Liver (tissue), 9 donors: Measurements from ENCODE around the gene RINT1. TPM values are rescaled to one million over a fixed set of nuclear protein-coding genes. Genes with fewer than 3 reads are reported as not detected.

ENCODE experiments used
- DNase-seq: peaks from one replicate; pipeline ENCODE4 v3.0.0-alpha.2; 2017; ENCODE audit warnings: low spot score
- H3K27ac ChIP-seq, 2 donors: one replicate each; pipeline ENCODE4 v1.7.0; 2013; ENCODE audit warnings: inconsistent platforms in 2 of 2, low read length in 2 of 2, control low read depth in 1 of 2, low read depth in 1 of 2, mild to moderate bottlenecking in 1 of 2
- H3K27me3 ChIP-seq, 4 donors: one replicate each; pipeline versions ENCODE4 v1.6.1 to v1.7.0; 2013; ENCODE audit warnings: low read length in 3 of 4, inconsistent platforms in 1 of 4, mild to moderate bottlenecking in 1 of 4, moderate library complexity in 1 of 4; ENCODE audit not compliant: control insufficient read depth in 4 of 4, insufficient read depth in 4 of 4
- H3K36me3 ChIP-seq, 4 donors: one replicate each; pipeline versions ENCODE4 v1.6.1 to v1.7.0; 2013; ENCODE audit warnings: low read length in 3 of 4, mild to moderate bottlenecking in 3 of 4, low read depth in 1 of 4, moderate library complexity in 1 of 4; ENCODE audit not compliant: control insufficient read depth in 4 of 4, insufficient read depth in 3 of 4
- H3K4me1 ChIP-seq, 4 donors: one replicate each; pipeline versions ENCODE4 v1.6.1 to v1.7.0; 2013; ENCODE audit warnings: low read length in 3 of 4, mild to moderate bottlenecking in 3 of 4, moderate library complexity in 1 of 4; ENCODE audit not compliant: control insufficient read depth in 4 of 4, insufficient read depth in 4 of 4
- H3K4me3 ChIP-seq, 3 donors: one replicate each; pipeline versions ENCODE4 v1.6.1 to v1.7.0; 2013; ENCODE audit warnings: low read length in 3 of 3, control low read depth in 1 of 3, low read depth in 1 of 3, mild to moderate bottlenecking in 1 of 3
- H3K9ac ChIP-seq, 2 donors: one replicate each; pipeline ENCODE4 v1.7.0; 2013; ENCODE audit warnings: low read length in 2 of 2, mild to moderate bottlenecking in 2 of 2, moderate library complexity in 2 of 2, control low read depth in 1 of 2, low read depth in 1 of 2
- H3K9me3 ChIP-seq, 4 donors: one replicate each; pipeline versions ENCODE4 v1.6.1 to v1.7.0; 2013; ENCODE audit warnings: low read length in 3 of 4; ENCODE audit not compliant: control insufficient read depth in 4 of 4
- ATF3 ChIP-seq: IDR thresholded peaks from 2 replicates; pipeline ENCODE4 v1.6.1; 2016; ENCODE audit warnings: antibody characterized with exemption
- CTCF ChIP-seq: fragments of 150-350 bp; IDR thresholded peaks from 2 replicates; pipeline ENCODE4 v1.5.1; 2017; ENCODE audit warnings: improper control_type of control experiment, low read depth, low read length; ENCODE audit not compliant: missing input control
- FOXA1 ChIP-seq: IDR thresholded peaks from 2 replicates; pipeline ENCODE4 v1.6.1; 2016; ENCODE audit warnings: antibody characterized with exemption
- FOXA2 ChIP-seq: IDR thresholded peaks from 2 replicates; pipeline ENCODE4 v1.6.1; 2016; ENCODE audit warnings: antibody characterized with exemption
- GABPA ChIP-seq, 2 donors: IDR thresholded peaks in 1 of 2; conservative IDR thresholded peaks in 1 of 2; 2 replicates each; pipeline ENCODE4 v1.6.1; 2016; ENCODE audit warnings: antibody characterized with exemption in 2 of 2, mild to moderate bottlenecking in 1 of 2, moderate library complexity in 1 of 2
- HNF4A ChIP-seq, 2 donors: conservative IDR thresholded peaks; 2 replicates each; pipeline ENCODE4 v1.6.1; 2016; ENCODE audit warnings: antibody characterized with exemption in 2 of 2, mild to moderate bottlenecking in 2 of 2
- HNF4G ChIP-seq: IDR thresholded peaks from 2 replicates; pipeline ENCODE4 v1.6.1; 2016; ENCODE audit warnings: antibody characterized with exemption
- JUND ChIP-seq, 2 donors: IDR thresholded peaks; 2 replicates each; pipeline ENCODE4 v1.6.1; 2016; ENCODE audit warnings: antibody characterized with exemption in 2 of 2
- MAX ChIP-seq: IDR thresholded peaks from 2 replicates; pipeline ENCODE4 v1.6.1; 2016; ENCODE audit warnings: antibody characterized with exemption
- NR2F2 ChIP-seq: IDR thresholded peaks from 2 replicates; pipeline ENCODE4 v1.6.1; 2016; ENCODE audit warnings: antibody characterized with exemption
- RAD21 ChIP-seq, 2 donors: IDR thresholded peaks; 2 replicates each; pipeline ENCODE4 v1.6.1; 2016; ENCODE audit warnings: antibody characterized with exemption in 2 of 2, mild to moderate bottlenecking in 2 of 2
- REST ChIP-seq: IDR thresholded peaks from 2 replicates; pipeline ENCODE4 v1.6.1; 2016; ENCODE audit warnings: antibody characterized with exemption, mild to moderate bottlenecking
- RXRA ChIP-seq, 2 donors: IDR thresholded peaks; 2 replicates each; pipeline ENCODE4 v1.6.1; 2017 to 2018; ENCODE audit warnings: antibody characterized with exemption in 2 of 2, mild to moderate bottlenecking in 1 of 2
- SP1 ChIP-seq: IDR thresholded peaks from 2 replicates; pipeline ENCODE4 v1.6.1; 2018; ENCODE audit warnings: antibody characterized with exemption, mild to moderate bottlenecking
- TAF1 ChIP-seq: conservative IDR thresholded peaks from 2 replicates; pipeline ENCODE4 v1.6.1; 2016; ENCODE audit warnings: antibody characterized with exemption, mild to moderate bottlenecking
- YY1 ChIP-seq: IDR thresholded peaks from 2 replicates; pipeline ENCODE4 v1.6.1; 2016; ENCODE audit warnings: antibody characterized with exemption, mild to moderate bottlenecking
- ZBTB33 ChIP-seq: IDR thresholded peaks from 2 replicates; pipeline ENCODE4 v1.6.1; 2016; ENCODE audit warnings: antibody characterized with exemption
- WGBS: extraction: QIAGEN DNeasy Blood & Tissue Kit; methylation state at CpG from one replicate; pipeline ENCODE4 v1.1.7; 2013; 5-methylcytosine and 5-hydroxymethylcytosine counted together
- polyA plus RNA-seq, 2 donors: library from polyadenylated mRNA; stranded (reverse) in 1 of 2; unstranded in 1 of 2; fragments of 200-250 nt in 1 of 2; fragments of >200 nt in 1 of 2; fragmentation: Nextera tagmentation in 1 of 2; extraction: Ambion mirVana in 1 of 2; gene quantifications; one replicate each; pipeline versions ENCODE4 v1.2.1 to v1.2.3, GENCODE V29; 2013 to 2015
- total RNA-seq, 2 donors: library from RNA; depleted of rRNA; stranded (reverse); fragments of >200 nt; gene quantifications; one replicate each; pipeline ENCODE4 v1.2.3, GENCODE V29; 2014
- donor health status: healthy.
- donor health status: healthy.
- donor health status: healthy.
- donor health status: healthy.
- donor health status: healthy.

RINT1 gene
- total and polyA plus RNA-seq, 4 donors = 4.5 to 10.9 (median 7.2) TPM

GRCh38 chr7:105614341-105614840 is 82.4 kb downstream of the RINT1 start:
- Histone ChIP-seq H3K4me1 (no peaks in the 10 kb centered on the region), H3K9me3 (no peaks in the 10 kb centered on the region), H3K36me3 (peaks cover 3 to 50% (median 18%) of the 10 kb centered on the region in 4 donors), H3K27ac (no peak overlapping the region), H3K4me3 (no peak overlapping the region), H3K27me3 (no peaks in the 10 kb centered on the region), H3K9ac (no peak overlapping the region)
- TF ChIP-seq HNF4G (no peak), ATF3 (no peak), REST (no peak), FOXA2 (no peak), RAD21 (IDR thresholded peaks at IDR 0.05) (no peak), SP1 (no peak), TAF1 (no peak), FOXA1 (no peak), ZBTB33 (no peak), HNF4A (conservative IDR thresholded peaks at IDR 0.05) (no peak), GABPA (IDR thresholded peaks at IDR 0.05 in 1 of 2, conservative IDR thresholded peaks at IDR 0.05 in 1 of 2) (no peak), YY1 (no peak), JUND (IDR thresholded peaks at IDR 0.05) (no peak), CTCF (no peak), NR2F2 (no peak), RXRA (IDR thresholded peaks at IDR 0.05) (no peak), MAX (no peak)
- DNase-seq = no peak
- 96% methylated on average over 20 of the region's 20 CpGs for WGBS

Other genes starting within 250 kb of the RINT1 start
- 10 to 100 TPM; 16.0 to 19.7 TPM for gene SRPK2, start 143.3 kb upstream of the RINT1 start, total RNA-seq
- gene SRPK2, start 143.3 kb upstream of the RINT1 start, polyA plus RNA-seq = 10 to 100 TPM in 1 of 2 donors, 1 to 10 TPM in 1; 7.8 to 17.4 TPM
- gene PUS7, start 9.9 kb upstream of the RINT1 start, total RNA-seq = 10 to 100 TPM in 1 of 2 donors, 1 to 10 TPM in 1; 5.5 to 17.2 TPM
- 1 to 10 TPM; 3.4 to 4.5 TPM for gene PUS7, start 9.9 kb upstream of the RINT1 start, polyA plus RNA-seq
- not detected for gene EFCAB10, start 49.3 kb downstream of the RINT1 start, total RNA-seq
- under 1 TPM in 1 of 2 donors, not detected in 1; 0.25 TPM for gene EFCAB10, start 49.3 kb downstream of the RINT1 start, polyA plus RNA-seq